Daoy (cell line): Measurements from ENCODE around the gene NEU4. TPM values are rescaled to one million over a fixed set of nuclear protein-coding genes. Genes with fewer than 3 reads are reported as not detected.
"Not testable (repeated sequence)": the region's sequence is repeated elsewhere in the genome, so short reads cannot be mapped to it uniquely, and the experiment has no call there.

ENCODE experiments used
- DNase-seq: peaks from one replicate; pipeline ENCODE4 v3.0.0-alpha.2; 2015; ENCODE audit warnings: low read depth
- total RNA-seq: library from RNA; depleted of rRNA; stranded (reverse); fragments of >200 nt; shearing (Covaris generic); gene quantifications from 2 replicates; pipeline ENCODE4 v1.2.3, GENCODE V29; 2014

The NEU4 gene
- total RNA-seq, 1 experiment from 2014 or later: not detected

GRCh38 chr2:241775223-241776177 lies 33.5 kb upstream of the NEU4 start:
- DNase-seq: no peak

- DNase-seq: no peak
These were observed 32.4 kb upstream of the NEU4 start, which contains the start of gene GAL3ST2 for GRCh38 chr2:241776336-241777169. Gene GAL3ST2, plus strand, starts transcription at chr2:241776822. Its CDS starts 134 bp downstream, at chr2:241776956.

- DNase-seq: no peak
These were observed 31.8 kb upstream of the NEU4 start for GRCh38 chr2:241777170-241777685.

GRCh38 chr2:241777686-241778627 lies 31.0 kb upstream of the NEU4 start:
- no peak for DNase-seq

GRCh38 chr2:241780939-241781569 lies 27.9 kb upstream of the NEU4 start:
- no peak for DNase-seq

GRCh38 chr2:241782053-241782452 lies 26.9 kb upstream of the NEU4 start:
- not testable (repeated sequence) for DNase-seq

GRCh38 chr2:241788135-241788534 lies 20.9 kb upstream of the NEU4 start:
- no peak for DNase-seq

GRCh38 chr2:241788572-241788971 lies 20.4 kb upstream of the NEU4 start:
- peak; percentile 5 for DNase-seq

GRCh38 chr2:241791385-241791784 lies 17.6 kb upstream of the NEU4 start:
- not testable (repeated sequence) for DNase-seq

GRCh38 chr2:241793385-241793784 lies 15.6 kb upstream of the NEU4 start:
- DNase-seq: no peak

- DNase-seq: no peak
These were observed 14.7 kb upstream of the NEU4 start for GRCh38 chr2:241794250-241794823.

GRCh38 chr2:241795021-241795999 lies 13.7 kb upstream of the NEU4 start:
- DNase-seq: no peak

GRCh38 chr2:241796209-241796608 lies 12.8 kb upstream of the NEU4 start:
- no peak for DNase-seq

GRCh38 chr2:241796610-241797138 lies 12.3 kb upstream of the NEU4 start:
- peak; percentile 0 for DNase-seq

- DNase-seq: no peak
These were observed 11.4 kb upstream of the NEU4 start for GRCh38 chr2:241797441-241798080.

GRCh38 chr2:241798081-241798630 lies 10.8 kb upstream of the NEU4 start:
- no peak for DNase-seq

- peak; percentile 2 for DNase-seq
These were observed 10.1 kb upstream of the NEU4 start for GRCh38 chr2:241798631-241799521.
